Neutrophil (primary cell): ENCODE measurements around the gene EHBP1.

Experiments used
- H3K27ac ChIP-seq: fragments of 200-600 bp; sonication (generic); 2 replicates; pipeline ENCODE4 v1.5.1; 2016; ENCODE audit warnings: mild to moderate bottlenecking, moderate library complexity
- H3K27me3 ChIP-seq: fragments of 200-600 bp; sonication (generic); 2 replicates; pipeline ENCODE4 v1.6.0; 2016; ENCODE audit warnings: mild to moderate bottlenecking
- H3K36me3 ChIP-seq: fragments of 200-600 bp; sonication (generic); 2 replicates; pipeline ENCODE4 v1.5.1; 2017
- H3K4me1 ChIP-seq, 2 experiments: fragments of 200-600 bp in 1 of 2; sonication (generic) in 1 of 2; 1 replicate in 1 of 2; 2 replicates in 1 of 2; pipeline versions ENCODE4 v1.5.1 to v1.6.1; 2013 to 2016; ENCODE audit warnings: low read depth in 1 of 2, low read length in 1 of 2, mild to moderate bottlenecking in 1 of 2, moderate library complexity in 1 of 2; ENCODE audit not compliant: control insufficient read depth in 1 of 2, insufficient read depth in 1 of 2
- H3K4me3 ChIP-seq, 2 experiments: fragments of 200-600 bp in 1 of 2; sonication (generic) in 1 of 2; 1 replicate in 1 of 2; 2 replicates in 1 of 2; pipeline ENCODE4 v1.5.1; 2013 to 2016; ENCODE audit warnings: low read depth in 1 of 2, low read length in 1 of 2, mild to moderate bottlenecking in 1 of 2, moderate library complexity in 1 of 2
- H3K9me3 ChIP-seq: fragments of 200-600 bp; sonication (generic); 2 replicates; pipeline ENCODE4 v1.5.1; 2016
- TF ChIP-seq, protein P1 (sequence below): fragments of 200-600 bp; sonication (generic); IDR thresholded peaks from 2 replicates; pipeline ENCODE4 v1.5.1; 2016; ENCODE audit warnings: antibody characterized with exemption

EHBP1 gene

DNA sequence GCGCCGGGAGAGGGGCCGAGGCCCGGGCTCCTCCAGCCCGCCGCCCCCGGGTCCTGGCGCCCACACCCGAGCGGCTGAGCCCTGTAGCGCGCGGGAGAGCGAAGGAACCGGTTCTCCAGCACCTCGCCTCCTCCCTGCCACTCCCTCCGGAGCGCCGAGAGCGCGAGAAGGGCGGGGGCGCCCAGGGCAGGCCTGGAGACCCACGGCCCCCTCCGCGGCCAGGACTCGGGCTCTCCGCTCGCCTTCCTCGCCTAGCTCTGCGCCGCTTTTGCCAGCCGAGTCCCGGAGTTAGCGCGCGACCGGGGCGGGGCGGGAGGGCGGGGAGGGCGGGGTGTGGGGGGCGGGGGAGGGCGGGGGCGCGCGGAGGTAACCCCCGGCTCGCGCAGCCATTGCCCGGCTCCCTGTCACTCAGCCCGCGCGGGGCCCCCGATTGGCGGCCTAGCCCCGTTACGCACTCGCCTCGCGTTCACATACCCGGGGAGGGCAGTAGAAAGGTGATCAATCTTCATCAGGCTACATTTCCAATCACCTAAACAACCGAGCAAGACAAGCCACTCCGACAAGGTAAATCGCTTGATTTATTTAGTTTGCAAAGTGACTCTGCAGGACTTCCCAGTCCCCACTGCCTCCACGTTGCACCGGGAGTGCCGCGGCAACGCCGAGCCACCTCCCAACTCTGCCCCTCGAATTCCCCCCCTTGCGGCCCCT, 345.0 kb downstream of the EHBP1 start, which contains the start of gene OTX1:
Gene OTX1 (plus strand): TSS at position 497 of the 708 bp plus-strand sequence. CDS start 2,161 bp downstream, outside the sequence.
- no peaks in the 10 kb centered on the region for H3K36me3 ChIP-seq
- peaks cover 82 to 84% of the 10 kb centered on the region in 2 experiments for H3K4me1 ChIP-seq
- peaks cover 100% of the 10 kb centered on the region for H3K27me3 ChIP-seq
- H3K4me3 ChIP-seq: peak within 1 kb of the TSS; percentile 55 to 62
- H3K27ac ChIP-seq: no peak within 1 kb of the TSS
- TF ChIP-seq, protein P1, sequence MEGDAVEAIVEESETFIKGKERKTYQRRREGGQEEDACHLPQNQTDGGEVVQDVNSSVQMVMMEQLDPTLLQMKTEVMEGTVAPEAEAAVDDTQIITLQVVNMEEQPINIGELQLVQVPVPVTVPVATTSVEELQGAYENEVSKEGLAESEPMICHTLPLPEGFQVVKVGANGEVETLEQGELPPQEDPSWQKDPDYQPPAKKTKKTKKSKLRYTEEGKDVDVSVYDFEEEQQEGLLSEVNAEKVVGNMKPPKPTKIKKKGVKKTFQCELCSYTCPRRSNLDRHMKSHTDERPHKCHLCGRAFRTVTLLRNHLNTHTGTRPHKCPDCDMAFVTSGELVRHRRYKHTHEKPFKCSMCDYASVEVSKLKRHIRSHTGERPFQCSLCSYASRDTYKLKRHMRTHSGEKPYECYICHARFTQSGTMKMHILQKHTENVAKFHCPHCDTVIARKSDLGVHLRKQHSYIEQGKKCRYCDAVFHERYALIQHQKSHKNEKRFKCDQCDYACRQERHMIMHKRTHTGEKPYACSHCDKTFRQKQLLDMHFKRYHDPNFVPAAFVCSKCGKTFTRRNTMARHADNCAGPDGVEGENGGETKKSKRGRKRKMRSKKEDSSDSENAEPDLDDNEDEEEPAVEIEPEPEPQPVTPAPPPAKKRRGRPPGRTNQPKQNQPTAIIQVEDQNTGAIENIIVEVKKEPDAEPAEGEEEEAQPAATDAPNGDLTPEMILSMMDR: no peak
- no peaks in the 10 kb centered on the region for H3K9me3 ChIP-seq

DNA sequence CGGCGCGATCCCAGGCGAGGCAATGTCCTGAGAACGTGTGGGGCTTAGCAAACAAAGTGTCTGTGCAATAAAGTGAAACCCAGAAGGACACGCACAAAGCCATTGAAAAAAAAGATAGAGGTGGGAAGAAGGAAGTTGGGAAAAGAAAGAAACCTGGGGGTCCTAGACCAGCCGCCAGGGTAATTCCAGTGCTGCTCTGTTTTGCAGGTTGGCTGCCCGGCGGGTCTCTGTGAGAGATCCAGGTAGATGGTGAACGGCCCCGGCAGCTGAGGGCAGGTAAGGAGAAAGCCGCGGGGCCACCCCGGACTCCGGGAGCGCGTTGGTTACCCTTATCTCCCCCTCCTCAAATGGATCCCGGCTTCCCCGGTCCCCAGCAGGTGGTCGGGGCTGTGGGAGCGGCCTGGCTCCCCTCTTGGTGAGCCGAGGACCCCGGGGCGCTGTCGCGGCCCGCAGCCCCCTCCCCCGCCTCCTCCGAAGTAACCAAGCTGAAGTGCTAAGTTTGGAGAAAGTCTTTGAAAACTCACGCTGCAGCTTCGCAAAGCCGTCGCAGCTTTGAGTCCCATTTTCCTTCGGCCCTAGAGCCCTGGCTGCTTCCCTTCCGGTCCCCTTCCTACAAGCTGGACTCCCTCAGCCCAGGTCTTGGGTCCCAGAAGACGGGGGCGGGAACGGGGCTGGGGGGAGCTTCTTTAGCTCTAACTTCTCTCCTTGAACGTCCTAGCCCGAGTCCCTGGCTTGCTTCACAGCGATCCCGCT, 345.7 kb downstream of the EHBP1 start:
- Histone ChIP-seq H3K4me3 (peak overlapping the region; percentile 55 to 62), H3K27me3 (peaks cover 100% of the 10 kb centered on the region), H3K9me3 (no peaks in the 10 kb centered on the region)

GRCh38 chr2:63051795-63052333, 346.4 kb downstream of the EHBP1 start:
- H3K27ac ChIP-seq: no peak overlapping the region
- H3K9me3 ChIP-seq: no peaks in the 10 kb centered on the region
- H3K4me3 ChIP-seq: peak overlapping the region in 1 of 2 experiments; percentile 62
- H3K4me1 ChIP-seq: peaks cover 95 to 98% of the 10 kb centered on the region in 2 experiments
- TF ChIP-seq, protein P1: no peak
- no peaks in the 10 kb centered on the region for H3K36me3 ChIP-seq
- H3K27me3 ChIP-seq: peaks cover 100% of the 10 kb centered on the region

More for the DNA sequence above, 345.7 kb downstream of the EHBP1 start:
- TF ChIP-seq, protein P1: no peak
- peaks cover 89 to 91% of the 10 kb centered on the region in 2 experiments for H3K4me1 ChIP-seq
- no peak overlapping the region for H3K27ac ChIP-seq
- no peaks in the 10 kb centered on the region for H3K36me3 ChIP-seq

DNA sequence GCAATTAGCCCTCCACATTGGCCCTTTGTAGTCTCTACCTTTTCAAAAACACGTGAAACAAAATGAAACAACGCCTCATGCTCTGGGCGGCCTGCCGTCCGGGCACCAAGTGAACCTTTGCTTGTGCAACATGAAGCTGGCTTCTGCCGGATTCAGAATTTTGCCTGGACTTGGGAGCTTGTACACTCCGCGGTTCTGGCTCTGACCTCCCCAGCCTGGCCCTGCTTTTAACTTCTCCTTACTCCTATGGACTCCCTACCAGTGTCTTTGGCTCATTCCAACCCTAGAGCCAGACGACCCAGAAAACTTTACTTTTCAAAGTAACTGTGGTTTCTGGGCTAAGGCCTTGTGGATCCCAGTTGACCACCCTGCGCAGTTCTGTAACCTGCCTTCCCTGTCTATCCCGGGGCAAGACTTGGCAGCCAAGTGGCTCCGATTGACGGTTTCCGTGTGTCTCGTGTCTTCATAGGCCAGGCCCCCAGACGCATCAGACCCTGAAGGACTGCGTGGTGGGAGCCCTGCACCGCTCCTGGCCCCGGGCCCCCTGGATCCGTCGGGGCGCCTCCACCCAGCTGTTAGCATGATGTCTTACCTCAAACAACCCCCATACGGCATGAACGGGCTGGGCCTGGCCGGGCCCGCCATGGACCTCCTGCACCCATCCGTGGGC, 347.0 kb downstream of the EHBP1 start:
- no peak overlapping the region for H3K27ac ChIP-seq
- H3K4me3 ChIP-seq: peak overlapping the region in 1 of 2 experiments; percentile 60
- H3K36me3 ChIP-seq: no peaks in the 10 kb centered on the region
- peaks cover 100% of the 10 kb centered on the region for H3K27me3 ChIP-seq
- H3K4me1 ChIP-seq: peaks cover 95 to 99% of the 10 kb centered on the region in 2 experiments
- TF ChIP-seq, protein P1: no peak
- no peaks in the 10 kb centered on the region for H3K9me3 ChIP-seq
